Measurements from ENCODE around the gene CLMP.

The CLMP gene

DNA sequence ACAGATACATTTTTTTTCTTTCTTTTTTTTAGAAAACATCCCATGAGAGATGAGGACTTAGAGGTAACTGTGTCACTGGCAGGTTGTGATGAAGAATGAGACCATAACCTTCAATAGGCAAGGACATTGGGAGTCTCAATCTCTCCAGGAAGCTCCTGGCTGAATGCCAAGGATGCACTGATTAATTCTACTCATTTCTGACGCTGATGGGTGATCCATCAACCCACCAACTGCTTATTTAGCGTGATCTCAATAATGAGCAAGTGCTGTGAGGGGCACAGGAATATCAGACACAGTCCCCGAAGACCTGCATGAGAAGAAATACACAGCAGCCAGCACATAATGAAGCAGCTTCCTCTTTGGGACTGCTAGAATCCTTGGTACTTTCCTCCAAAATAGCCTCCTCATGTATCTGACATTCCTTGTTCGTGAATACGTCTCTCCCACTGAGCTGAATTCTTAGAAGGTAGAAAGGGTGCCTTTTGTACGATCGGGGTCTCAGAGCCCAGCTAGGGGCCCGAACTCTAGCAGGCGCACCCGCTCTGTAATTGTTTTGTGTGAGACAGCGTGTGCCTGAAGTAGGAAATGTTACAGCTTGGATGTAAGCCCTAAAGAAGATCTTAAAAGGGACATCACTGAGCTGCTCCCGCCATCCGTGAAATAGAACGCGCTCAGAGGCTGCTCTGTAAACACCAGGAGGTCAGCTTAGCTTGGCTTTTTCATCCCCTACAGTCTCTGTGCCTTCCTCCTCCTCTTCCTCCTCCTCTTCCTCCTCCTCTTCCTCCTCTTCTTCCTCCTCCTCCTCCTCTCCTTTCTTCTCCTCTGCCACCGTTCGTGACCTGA lies 7.2 kb downstream of the CLMP start:
- DNase-seq: no peak

DNA sequence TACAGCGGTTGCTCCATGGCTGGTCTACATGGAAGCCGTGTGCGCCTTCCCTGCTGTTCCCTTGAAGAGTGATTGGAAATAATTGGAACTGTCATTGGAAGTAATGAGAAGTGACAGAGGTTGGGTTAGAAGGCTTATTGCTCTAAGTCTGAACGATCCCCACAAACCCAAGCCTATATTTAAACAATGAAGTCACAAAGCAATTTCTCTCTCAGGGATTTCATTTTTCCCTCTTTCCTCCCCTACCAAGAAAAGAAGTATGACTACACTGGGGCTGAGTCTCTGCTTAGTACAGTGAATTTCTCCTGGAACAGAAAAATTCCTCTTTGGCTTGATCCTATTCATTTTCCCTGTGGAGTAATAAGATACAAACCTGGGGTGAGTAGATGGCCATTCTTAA lies 7.8 kb downstream of the CLMP start:
- DNase-seq: no peak

DNA sequence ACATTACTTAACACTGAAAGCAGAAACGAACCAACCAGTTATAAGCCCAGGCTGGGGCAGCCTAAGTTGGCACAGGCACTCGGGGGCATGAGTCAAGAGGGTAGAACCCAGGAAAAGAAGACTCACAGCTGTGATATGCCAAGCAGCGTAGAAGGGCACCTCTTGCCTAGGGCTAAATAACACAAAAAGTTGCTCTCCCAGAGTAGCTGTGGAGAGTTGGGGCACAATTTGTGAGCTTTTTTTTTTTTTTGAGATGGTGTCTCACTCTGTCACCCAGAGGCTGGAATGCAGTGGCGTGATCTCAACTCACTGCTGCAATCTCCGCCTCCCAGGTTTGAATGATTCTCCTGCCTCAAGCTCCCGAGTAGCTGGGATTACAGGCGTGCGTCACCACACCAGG lies 8.8 kb downstream of the CLMP start:
- no peak for DNase-seq

DNA sequence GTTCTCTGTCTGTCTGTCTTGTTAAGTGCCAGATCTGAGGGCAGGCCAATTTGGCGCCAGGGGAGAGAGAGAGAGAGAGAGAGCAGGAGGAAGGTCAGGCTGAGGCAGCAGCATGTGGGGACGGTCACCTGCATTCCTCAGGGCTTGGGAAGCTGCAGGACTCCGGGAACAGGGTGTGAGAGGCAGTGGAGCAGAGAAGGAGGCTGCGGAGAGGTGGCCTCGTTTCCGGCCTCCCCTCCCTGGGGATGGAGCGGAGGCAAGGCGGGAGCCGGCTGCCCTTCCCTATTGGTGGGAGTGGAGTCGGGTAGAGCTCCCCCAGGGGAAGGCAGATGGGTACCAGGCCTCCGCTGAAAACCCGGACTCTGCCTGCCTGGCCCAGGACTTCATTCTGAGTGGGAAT lies 9.7 kb downstream of the CLMP start:
- no peak for DNase-seq

DNA sequence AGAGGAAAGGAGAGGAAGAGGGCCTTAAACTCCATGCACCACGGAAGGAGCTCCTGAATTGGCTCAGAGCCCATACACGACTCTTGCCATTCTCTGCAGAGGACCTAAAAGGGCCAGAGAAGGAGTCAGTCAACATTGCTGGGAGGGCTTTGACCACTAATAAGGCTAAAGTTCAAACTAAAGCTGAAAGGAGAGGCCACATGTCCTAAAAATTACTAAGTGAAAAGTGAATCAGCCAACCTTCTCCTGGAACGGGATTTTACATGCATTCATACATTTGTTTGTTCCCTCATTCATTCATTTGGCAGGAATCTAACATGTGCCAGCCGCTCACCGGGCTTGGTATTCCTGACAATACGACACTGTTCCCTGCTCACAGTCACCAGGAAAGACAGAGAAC lies 10.5 kb downstream of the CLMP start:
- no peak for DNase-seq

DNA sequence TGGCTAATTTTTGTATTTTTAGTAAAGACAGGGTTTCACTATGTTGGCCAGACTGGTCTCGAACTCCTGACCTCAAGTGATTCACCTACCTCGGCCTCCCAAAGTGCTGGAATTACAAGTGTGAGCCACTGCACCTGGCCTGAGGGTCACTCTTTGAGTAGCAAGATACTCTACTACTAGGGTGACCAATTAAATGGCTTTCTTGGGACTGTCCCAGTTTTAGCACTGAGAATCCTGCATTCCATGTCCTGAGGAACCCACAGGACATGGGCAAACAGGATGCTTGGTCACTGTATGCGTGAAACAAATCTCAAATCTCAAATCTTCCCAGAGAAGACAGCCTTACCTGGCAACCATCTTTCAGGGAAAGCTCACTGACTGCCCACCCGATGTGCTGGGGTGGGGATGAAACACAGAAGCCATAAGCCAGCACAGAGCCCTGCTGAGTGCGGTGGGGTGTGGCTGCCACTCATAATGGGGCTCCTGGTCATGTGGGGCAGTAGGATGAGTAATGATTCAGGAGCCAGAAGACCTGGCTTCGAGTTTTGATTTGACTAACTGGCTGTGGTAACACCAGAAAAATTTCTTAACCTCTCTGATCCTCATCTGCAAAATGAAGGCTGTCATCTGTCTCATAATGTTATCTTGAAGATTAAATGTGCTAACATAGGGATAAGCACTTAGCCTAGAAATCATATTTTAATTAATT lies 11.5 kb downstream of the CLMP start:
- peak in 1 of 5 experiments; percentile 15 for DNase-seq

GRCh38 chr11:123181767-123182500 lies 13.1 kb downstream of the CLMP start:
- DNase-seq: no peak

GRCh38 chr11:123181075-123181474 lies 14.0 kb downstream of the CLMP start:
- DNase-seq: no peak

GRCh38 chr11:123180574-123180973 lies 14.5 kb downstream of the CLMP start:
- no peak for DNase-seq

- DNase-seq: no peak
Measured at GRCh38 chr11:123180166-123180565, 14.9 kb downstream of the CLMP start.

DNA sequence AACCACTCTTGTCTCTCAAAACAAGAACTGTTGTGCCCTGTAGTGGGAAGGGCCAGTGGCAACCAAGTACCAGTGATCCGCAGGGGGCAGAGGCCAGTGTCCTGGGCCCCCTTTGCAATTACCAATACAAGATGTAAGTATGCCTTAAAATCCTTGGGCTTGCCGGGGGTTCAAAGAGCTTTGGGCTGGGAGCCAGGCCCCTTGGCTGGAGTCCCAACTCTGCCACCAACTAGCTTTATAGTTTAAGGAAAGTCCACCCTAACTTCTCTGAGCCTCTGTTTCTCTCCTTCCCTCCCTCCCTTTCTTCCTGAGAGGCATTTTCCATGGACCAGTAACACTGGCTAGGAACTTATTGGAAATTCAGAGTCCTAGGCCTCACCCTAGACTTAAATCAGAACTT lies 15.5 kb downstream of the CLMP start:
- DNase-seq: no peak

DNA sequence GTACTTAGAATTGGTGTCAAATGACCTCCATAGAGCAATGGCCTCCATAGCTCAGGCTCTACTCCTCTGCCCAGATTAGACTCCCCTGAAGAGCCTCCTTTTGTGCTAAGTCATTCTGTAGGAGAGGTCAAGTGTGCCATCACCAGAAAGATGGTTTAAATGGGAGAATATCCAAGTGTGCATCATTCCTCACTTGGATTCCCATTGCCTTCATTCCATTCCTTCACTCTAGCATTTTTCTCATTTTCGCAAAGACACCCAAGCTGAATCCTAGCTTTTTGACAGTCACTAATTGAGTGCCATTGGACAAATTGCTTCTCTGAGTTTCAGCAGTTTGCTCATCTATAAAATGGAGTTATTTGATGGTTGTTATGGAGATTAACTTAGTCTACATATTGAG lies 16.9 kb downstream of the CLMP start:
- no peak for DNase-seq

DNA sequence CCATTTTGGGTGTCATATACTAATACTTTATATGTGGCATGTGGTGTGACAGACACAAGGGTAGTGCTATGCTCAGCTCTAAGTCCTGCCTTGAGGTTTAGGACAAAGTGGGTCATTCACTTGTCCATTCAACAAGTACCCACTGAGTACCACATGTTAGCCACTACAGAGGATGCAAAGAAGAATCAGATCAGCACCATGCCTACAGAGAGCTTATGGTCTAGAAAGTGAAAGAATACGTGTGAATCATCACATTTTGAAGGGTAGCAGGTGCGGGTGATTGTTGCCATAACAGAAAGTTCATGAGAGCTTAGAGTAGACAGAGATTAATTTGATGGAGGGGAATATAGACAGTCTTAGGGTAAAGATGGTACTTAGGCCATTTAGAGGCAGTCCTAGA lies 18.3 kb downstream of the CLMP start:
- DNase-seq: no peak

GRCh38 chr11:123174196-123175183 lies 20.6 kb downstream of the CLMP start:
- no peak for DNase-seq

- DNase-seq: no peak
Measured at GRCh38 chr11:123173856-123174186, 21.2 kb downstream of the CLMP start.

DNA sequence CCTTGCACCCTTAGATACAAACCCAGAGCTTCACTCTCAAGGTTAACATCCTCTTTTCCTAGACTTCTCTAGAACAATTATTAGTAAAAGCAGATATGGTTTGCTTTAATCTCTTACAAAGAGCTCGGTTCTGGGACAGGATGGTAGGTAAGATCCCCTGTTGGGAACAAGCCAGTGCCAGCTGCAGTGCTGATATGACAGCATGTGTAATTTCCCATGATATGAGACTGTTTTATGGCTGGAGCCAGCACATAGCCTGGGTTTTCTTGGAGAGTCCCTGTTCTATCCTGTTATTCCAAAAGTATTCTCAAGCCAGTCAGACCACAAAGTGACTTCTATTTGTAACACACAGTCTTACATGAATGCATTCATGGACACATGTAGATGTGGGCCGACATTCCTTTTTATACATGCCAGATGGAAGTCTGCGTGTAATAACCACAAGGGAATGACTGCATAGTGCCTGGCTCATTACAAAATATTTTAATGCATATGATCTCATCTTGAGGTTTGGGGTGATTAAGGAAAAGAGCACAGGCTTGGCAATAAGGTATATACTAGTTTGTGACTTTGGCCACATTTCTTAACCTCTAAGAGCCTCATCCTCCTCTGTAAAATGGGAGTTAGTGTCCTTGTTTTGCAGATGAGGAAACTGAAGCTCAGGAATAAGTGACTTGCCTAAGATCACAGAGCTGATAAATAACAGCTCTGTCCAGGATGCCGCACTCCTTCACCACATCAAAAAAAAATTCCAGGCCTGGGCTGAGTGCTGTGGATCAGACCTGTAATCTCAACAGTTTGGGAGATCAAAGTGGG lies 21.8 kb downstream of the CLMP start:
- no peak for DNase-seq

- DNase-seq: no peak
Measured at GRCh38 chr11:123170929-123171328, 24.1 kb downstream of the CLMP start.

DNA sequence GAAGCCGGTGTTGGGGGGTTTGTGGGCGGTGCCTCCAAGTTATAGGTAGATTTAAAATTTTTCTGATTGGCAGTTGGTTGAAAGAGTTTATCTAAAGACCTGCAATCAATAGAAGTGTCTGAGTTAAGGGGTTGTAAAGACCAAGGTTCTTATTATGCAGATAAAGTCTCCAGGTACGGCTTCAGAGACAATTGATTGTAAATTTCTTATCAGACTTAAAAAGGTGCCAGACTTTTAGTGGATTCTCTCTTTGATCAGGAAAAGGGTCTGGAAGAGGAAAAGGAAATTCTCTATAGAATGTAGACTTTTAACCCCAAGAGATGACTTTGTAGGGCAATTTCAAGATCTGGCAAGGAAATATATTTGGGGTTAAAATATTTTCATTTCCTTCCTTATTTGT lies 25.2 kb downstream of the CLMP start:
- DNase-seq: no peak

DNA sequence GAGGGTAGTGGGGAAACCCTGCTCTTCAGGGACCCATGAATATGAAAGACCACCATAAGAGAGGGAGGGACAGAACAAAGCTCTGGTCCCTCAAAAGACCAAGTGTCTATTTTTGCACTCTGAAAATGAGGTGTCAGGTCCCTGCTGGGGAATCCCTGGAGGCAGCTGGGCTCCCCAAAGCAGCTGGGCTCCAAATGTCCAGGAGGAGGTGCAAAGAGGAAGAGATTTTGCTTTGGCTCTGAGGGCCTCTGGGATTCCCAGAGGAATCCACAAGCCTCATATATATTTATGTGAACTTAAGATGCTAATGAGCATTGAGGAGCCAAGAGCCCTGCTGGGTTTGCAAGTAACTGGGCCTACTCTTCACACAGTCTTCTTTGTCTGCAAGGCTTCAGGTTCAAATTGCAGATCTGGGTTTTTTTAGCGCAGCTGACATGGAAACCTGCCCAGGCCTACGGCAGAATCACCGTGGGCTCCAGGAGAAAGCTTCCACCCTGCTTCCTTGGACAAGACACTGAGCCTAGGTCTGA lies 26.0 kb downstream of the CLMP start:
- no peak for DNase-seq

- no peak for DNase-seq
Measured at GRCh38 chr11:123168241-123168640, 26.8 kb downstream of the CLMP start.

GRCh38 chr11:123166071-123166559 lies 28.9 kb downstream of the CLMP start:
- DNase-seq: peak in 1 of 5 experiments; percentile 7
